Stomach (tissue), 9 donors: ENCODE results near the gene KDM5B. TPM values are rescaled to one million over a fixed set of nuclear protein-coding genes. Genes with fewer than 3 reads are reported as not detected.

Experiments used
- DNase-seq, 2 donors: peaks; one replicate each; pipeline versions ENCODE4 v3.0.0 to v3.0.0-alpha.2; 2013 to 2019
- H3K27ac ChIP-seq, 5 donors: fragments of 200-600 bp in 4 of 5; sonication (generic) in 4 of 5; one replicate each; pipeline ENCODE4 v1.5.1; 2013 to 2019; ENCODE audit warnings: mild to moderate bottlenecking in 1 of 5, moderate library complexity in 1 of 5
- H3K27me3 ChIP-seq, 3 donors: fragments of 200-600 bp; sonication (generic); one replicate each; pipeline ENCODE4 v1.5.1; 2017 to 2019; ENCODE audit warnings: mixed run types in 1 of 3
- H3K36me3 ChIP-seq, 4 donors: fragments of 200-600 bp; sonication (generic); 1 replicate in 3 of 4; 2 replicates in 1 of 4; pipeline ENCODE4 v1.5.1; 2016 to 2019
- H3K4me1 ChIP-seq, 4 donors: fragments of 200-600 bp; sonication (generic); one replicate each; pipeline ENCODE4 v1.5.1; 2016 to 2019
- H3K4me3 ChIP-seq, 4 donors: fragments of 200-600 bp; sonication (generic) in 3 of 4; one replicate each; pipeline ENCODE4 v1.5.1; 2016 to 2019; ENCODE audit warnings: mild to moderate bottlenecking in 1 of 4
- H3K9me3 ChIP-seq, 4 donors: fragments of 200-600 bp; sonication (generic); one replicate each; pipeline ENCODE4 v1.5.1; 2016 to 2019
- EP300 ChIP-seq: sonication (generic); formaldehyde crosslinking; IDR thresholded peaks from one replicate; pipeline ENCODE4 v1.6.1; 2017; ENCODE audit warnings: antibody characterized with exemption
- POLR2A ChIP-seq, 4 donors: fragments of 450-650 bp; IDR thresholded peaks; one replicate each; pipeline ENCODE4 v1.6.1; 2016; ENCODE audit warnings: antibody characterized with exemption in 4 of 4, control low read depth in 2 of 4, mild to moderate bottlenecking in 1 of 4, moderate library complexity in 1 of 4
- POLR2AphosphoS5 ChIP-seq, 3 donors: sonication (generic); formaldehyde crosslinking; IDR thresholded peaks; one replicate each; pipeline ENCODE4 v1.6.1; 2016; ENCODE audit warnings: antibody characterized with exemption in 3 of 3
- WGBS, 5 donors: extraction: QIAGEN DNeasy Blood & Tissue Kit in 3 of 5; methylation state at CpG; one replicate each; pipeline versions ENCODE4 v1.1.5 to v1.1.7; 2013 to 2018; 5-methylcytosine and 5-hydroxymethylcytosine counted together
- intact Hi-C: fragments of 100-400 bp; cut with DNase I; formaldehyde crosslinking; loops from one replicate; pipeline ENCODE4 v1.15.1; 2023; ENCODE audit warnings: low total_unique reads
- polyA plus RNA-seq, 3 donors: library from polyadenylated mRNA; stranded (reverse); fragments of 200-250 nt; gene quantifications; one replicate each; pipeline ENCODE4 v1.2.3, GENCODE V29; 2013
- total RNA-seq, 5 donors: library from RNA; depleted of rRNA; stranded (reverse); fragments of >200 nt; gene quantifications; one replicate each; pipeline versions ENCODE4 v1.1.0 to v1.2.3, GENCODE V29; 2014 to 2016
- TF ChIP-seq, protein P1 (sequence below), 7 experiments: fragments of 450-650 bp in 4 of 7; fragments of 200-600 bp in 3 of 7; sonication (generic) in 3 of 7; IDR thresholded peaks; one replicate each; pipeline ENCODE4 v1.5.1; 2016 to 2019; ENCODE audit warnings: antibody characterized with exemption in 7 of 7, control low read depth in 2 of 7, mild to moderate bottlenecking in 1 of 7
- donor health status: healthy with polysubstance abuse.
- donor health status: Bipolar disorder and iron deficiency.
- donor health status: healthy.

The KDM5B gene
- total and polyA plus RNA-seq, 8 donors: 6.5 to 229 (median 52.8) TPM

DNA sequence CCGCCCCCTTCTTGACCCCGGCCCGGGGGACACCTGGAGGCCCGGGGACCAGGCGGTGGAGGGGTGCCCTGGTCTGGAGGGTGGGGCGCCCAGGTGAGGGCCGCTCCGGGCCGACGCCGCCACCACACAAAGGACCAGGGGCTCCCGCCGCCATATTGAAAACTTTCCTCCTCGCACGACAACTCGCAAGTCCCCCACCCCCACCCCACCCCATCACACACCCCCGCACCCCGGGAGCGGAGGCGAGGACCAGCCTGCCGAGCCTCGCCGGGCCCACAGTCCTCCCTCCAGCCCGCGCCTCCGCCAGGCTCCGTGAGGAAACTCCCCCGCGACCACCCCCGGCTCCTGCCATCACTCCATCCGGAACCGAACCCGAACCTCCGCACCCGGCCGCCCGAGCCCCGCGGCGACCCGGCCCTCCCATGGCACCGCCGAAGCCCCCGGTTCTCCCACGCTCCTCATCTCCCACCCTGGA is 733 bp downstream of the KDM5B start:
- peak in 1 of 2 donors; percentile 83 for DNase-seq
- intact Hi-C loops: no loop called here
- TF ChIP-seq EP300: no peak
- no peak for TF ChIP-seq POLR2A (IDR thresholded peaks at IDR 0.05)
- TF ChIP-seq, protein P1, sequence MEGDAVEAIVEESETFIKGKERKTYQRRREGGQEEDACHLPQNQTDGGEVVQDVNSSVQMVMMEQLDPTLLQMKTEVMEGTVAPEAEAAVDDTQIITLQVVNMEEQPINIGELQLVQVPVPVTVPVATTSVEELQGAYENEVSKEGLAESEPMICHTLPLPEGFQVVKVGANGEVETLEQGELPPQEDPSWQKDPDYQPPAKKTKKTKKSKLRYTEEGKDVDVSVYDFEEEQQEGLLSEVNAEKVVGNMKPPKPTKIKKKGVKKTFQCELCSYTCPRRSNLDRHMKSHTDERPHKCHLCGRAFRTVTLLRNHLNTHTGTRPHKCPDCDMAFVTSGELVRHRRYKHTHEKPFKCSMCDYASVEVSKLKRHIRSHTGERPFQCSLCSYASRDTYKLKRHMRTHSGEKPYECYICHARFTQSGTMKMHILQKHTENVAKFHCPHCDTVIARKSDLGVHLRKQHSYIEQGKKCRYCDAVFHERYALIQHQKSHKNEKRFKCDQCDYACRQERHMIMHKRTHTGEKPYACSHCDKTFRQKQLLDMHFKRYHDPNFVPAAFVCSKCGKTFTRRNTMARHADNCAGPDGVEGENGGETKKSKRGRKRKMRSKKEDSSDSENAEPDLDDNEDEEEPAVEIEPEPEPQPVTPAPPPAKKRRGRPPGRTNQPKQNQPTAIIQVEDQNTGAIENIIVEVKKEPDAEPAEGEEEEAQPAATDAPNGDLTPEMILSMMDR (IDR thresholded peaks at IDR 0.05): no peak
- no peak for TF ChIP-seq POLR2AphosphoS5 (IDR thresholded peaks at IDR 0.05)

DNA sequence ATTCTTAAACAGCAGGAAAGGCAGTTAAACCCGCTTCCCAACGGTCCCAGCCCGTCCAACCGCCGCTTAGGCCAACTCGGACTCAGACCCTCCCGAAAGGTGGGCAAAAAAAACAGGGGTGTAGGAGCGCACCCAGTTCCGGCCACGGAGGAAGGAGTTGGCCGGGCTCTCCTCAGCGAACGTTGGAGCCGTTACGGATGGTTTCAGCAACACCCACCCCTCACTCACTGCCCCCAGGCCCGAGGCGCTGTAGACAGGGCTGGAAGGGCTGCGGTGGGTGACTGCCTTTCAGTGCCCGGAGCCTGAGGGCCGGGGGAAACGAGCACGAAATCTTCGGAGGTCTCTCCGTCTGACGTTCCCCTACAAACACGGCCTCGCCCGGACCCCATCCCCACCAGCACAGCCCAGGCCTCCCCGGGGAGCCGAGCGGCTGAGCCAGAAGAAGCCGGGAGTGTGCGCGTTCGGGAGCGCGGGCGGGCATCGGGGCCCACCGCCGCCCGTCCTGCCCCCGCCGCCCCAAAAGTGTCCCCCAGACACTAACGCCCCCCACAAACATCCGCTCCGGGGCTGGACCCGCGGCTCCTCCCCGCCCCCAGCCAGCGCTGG is 1.3 kb downstream of the KDM5B start:
- peaks cover 20 to 78% (median 66%) of the 10 kb centered on the region in 4 donors for H3K4me1 ChIP-seq
- intact Hi-C loops: no loop called here
- H3K4me3 ChIP-seq: peak overlapping the region; percentile 85 to 99 (median 92)
- TF ChIP-seq POLR2A (IDR thresholded peaks at IDR 0.05) (no peak), POLR2AphosphoS5 (IDR thresholded peaks at IDR 0.05) (no peak), EP300 (no peak)
- TF ChIP-seq, protein P1 (IDR thresholded peaks at IDR 0.05): no peak
- peak overlapping the region; percentile 85 to 96 (median 87) for H3K27ac ChIP-seq
- H3K36me3 ChIP-seq: no peaks in the 10 kb centered on the region
- whole genome bisulfite sequencing, 5 donors: 0 to 1% (median 0%) methylated on average over 17 to 51 of the region's 51 CpGs
- H3K9me3 ChIP-seq: no peaks in the 10 kb centered on the region
- H3K27me3 ChIP-seq: no peaks in the 10 kb centered on the region
- DNase-seq: peak in 1 of 2 donors; percentile 68

More for the DNA sequence above, 733 bp downstream of the KDM5B start:
- Histone ChIP-seq H3K4me3 (peak overlapping the region; percentile 85 to 99 (median 92)), H3K9me3 (no peaks in the 10 kb centered on the region), H3K36me3 (no peaks in the 10 kb centered on the region), H3K27me3 (no peaks in the 10 kb centered on the region), H3K4me1 (peaks cover 21 to 78% (median 65%) of the 10 kb centered on the region in 4 donors), H3K27ac (peak overlapping the region; percentile 85 to 96 (median 87))
- WGBS, 5 donors: 0 to 1% (median 1%) methylated on average over 20 to 45 of the region's 45 CpGs

DNA sequence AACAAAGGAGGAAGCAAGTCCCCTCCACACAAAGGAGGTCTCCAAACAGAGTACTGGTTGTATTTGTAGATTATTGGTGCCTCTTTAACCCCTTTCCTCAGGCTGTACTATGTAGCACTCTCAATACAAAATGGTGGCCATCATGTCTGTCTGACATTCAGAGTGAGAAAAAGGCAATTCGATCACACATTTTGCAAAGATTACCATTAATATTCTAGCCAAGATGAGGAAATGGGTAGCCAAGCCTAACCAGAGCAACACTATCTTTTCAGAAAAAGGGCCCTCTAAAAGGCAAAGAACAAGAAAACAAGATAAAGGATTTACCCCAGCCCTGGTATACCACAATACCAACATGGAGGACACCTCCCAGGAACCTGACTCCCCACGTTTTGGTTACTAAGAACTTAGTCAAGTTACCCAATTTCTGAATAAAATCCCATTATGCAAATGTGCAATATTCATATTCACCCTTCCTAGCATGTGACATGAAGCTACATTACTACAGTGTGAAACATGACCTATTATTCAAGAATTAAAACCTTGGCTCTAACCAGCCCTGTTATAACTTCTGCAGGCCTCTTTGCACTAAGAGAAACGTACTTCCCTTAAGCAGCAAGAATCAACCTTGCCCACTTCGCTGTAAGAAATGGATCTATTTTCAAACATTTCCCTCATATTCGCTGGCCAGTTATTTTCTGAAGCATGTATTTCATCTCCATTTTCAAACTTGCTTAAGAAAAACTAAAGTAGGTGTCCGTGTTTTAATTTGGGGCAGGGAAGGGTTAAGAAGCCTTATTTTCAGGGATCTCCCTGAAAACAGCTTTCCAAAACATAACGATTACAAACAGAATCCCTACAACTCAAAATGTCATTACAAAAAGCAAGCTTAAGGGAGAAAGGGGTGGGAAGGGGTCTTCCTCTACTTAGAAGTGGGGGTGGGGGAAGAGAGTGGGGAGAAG is 2.1 kb downstream of the KDM5B start:
- peak in 1 of 2 donors; percentile 12 for DNase-seq
- Histone ChIP-seq H3K27me3 (no peaks in the 10 kb centered on the region), H3K9me3 (no peaks in the 10 kb centered on the region), H3K36me3 (no peaks in the 10 kb centered on the region), H3K27ac (peak overlapping the region; percentile 85 to 96 (median 87)), H3K4me3 (peak overlapping the region; percentile 85 to 99 (median 92)), H3K4me1 (peaks cover 12 to 73% (median 58%) of the 10 kb centered on the region in 4 donors)
- TF ChIP-seq EP300 (no peak), POLR2AphosphoS5 (IDR thresholded peaks at IDR 0.05) (no peak), POLR2A (IDR thresholded peaks at IDR 0.05) (no peak)
- TF ChIP-seq, protein P1 (IDR thresholded peaks at IDR 0.05): no peak
- 18 to 24% (median 22%) methylated on average over 7 of the region's 7 CpGs for WGBS, 5 donors
- intact Hi-C loops: no loop called here

DNA sequence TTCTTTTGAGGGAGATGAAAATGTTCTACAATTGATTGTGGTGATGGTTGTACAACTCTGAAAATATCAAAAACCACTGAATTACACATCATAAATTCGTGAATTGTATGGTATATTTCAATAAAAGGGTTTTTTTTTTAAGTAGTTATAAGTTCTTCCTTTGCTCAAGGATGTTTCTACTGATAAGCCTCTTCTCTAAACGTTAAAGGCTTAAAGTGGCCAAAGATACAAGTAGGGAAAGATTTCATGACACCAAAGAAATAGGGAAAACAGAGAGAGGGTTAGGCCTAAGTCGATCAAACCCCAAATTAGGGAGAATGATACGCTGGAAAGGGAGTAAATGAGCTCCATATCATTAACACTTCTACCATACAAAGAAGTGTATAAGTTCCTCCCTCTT is 4.1 kb downstream of the KDM5B start:
- H3K27ac ChIP-seq: peak overlapping the region in 1 of 5 donors; percentile 16
- TF ChIP-seq POLR2AphosphoS5 (IDR thresholded peaks at IDR 0.05): no peak
- TF ChIP-seq, protein P1 (IDR thresholded peaks at IDR 0.05): no peak
- TF ChIP-seq EP300: no peak
- TF ChIP-seq POLR2A (IDR thresholded peaks at IDR 0.05): no peak
- no peaks in the 10 kb centered on the region for H3K9me3 ChIP-seq
- WGBS, 5 donors: 63 to 72% (median 68%) methylated on average over 4 of the region's 4 CpGs
- H3K4me1 ChIP-seq: peaks cover 12 to 57% (median 46%) of the 10 kb centered on the region in 4 donors
- H3K27me3 ChIP-seq: no peaks in the 10 kb centered on the region
- DNase-seq: no peak
- intact Hi-C loops: no loop called here
- H3K4me3 ChIP-seq: no peak overlapping the region
- H3K36me3 ChIP-seq: no peaks in the 10 kb centered on the region
